AG08396 (cell line): ENCODE measurements around the gene CCDC102B.
"Not testable (repeated sequence)": the region's sequence is repeated elsewhere in the genome, so short reads cannot be mapped to it uniquely, and the experiment has no call there.

Experiments
- DNase-seq: peaks from one replicate; pipeline ENCODE4 v3.0.0; 2012; ENCODE audit warnings: low spot score, mixed read lengths

CCDC102B gene

GRCh38 chr18:68979737-68980136, 181.9 kb downstream of the CCDC102B start:
- DNase-seq = no peak

DNA sequence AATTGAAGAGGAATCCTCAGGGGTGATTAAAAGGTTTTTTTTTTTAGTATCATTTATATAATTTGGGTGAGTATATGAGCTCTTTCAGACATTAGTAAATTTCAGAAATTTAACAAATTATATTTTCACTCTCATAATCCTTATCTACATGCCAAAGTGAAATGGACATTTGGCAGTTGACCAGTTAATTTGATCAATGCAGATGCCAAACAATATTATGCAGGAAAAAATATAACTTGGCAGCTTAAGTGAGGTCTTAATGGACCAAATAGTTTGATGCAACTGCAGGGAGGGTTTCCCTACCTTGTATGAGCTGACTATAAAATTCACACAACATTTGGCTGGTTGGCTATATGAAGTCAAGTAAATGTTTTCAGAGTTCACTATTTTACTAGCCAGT, 185.2 kb downstream of the CCDC102B start:
- no peak for DNase-seq

DNA sequence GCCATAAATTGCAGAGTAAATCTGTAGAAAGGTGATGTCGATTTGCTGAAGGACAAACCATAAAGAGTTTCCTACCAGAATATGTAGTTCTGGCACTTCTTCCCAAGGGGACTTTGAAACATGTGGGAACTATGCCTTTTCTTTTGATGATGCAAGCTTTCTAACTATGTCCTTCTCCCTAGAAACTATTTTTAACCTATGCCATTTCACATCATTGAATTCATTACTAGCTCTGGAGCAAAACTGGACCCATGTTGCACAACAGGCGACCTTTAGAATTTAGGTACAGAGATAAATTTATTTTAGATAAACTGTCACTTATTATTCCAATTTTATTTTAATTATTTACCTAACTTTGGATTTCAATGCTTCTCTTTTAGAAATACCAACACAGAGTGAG, 186.5 kb downstream of the CCDC102B start:
- DNase-seq = no peak

GRCh38 chr18:68985172-68985820, 187.4 kb downstream of the CCDC102B start:
- DNase-seq = no peak

- DNase-seq = no peak
These were observed 193.4 kb downstream of the CCDC102B start for GRCh38 chr18:68991286-68991685.

GRCh38 chr18:68992719-68993482, 195.0 kb downstream of the CCDC102B start:
- DNase-seq = no peak

DNA sequence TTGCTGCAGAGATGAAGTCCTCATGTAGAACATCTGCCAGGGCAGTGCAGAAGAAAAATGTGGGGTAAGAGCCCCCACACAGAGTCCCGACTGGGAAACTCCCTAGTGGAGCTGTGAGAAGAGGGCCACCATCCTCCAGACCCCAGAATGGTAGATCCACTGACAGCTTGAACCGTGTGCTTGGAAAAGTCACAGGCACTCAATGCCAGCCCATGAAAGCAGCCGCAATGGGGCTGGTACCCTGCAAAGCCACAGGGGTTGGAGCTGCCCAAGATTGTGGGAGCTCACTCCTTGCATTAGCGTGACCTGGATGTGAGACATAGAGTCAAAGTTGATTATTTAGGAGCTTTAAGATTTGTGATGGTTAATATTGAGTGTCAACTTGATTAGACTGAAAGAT, 197.8 kb downstream of the CCDC102B start:
- no peak for DNase-seq

GRCh38 chr18:68997845-68998244, 200.0 kb downstream of the CCDC102B start:
- DNase-seq = no peak

GRCh38 chr18:69000366-69000765, 202.5 kb downstream of the CCDC102B start:
- no peak for DNase-seq

DNA sequence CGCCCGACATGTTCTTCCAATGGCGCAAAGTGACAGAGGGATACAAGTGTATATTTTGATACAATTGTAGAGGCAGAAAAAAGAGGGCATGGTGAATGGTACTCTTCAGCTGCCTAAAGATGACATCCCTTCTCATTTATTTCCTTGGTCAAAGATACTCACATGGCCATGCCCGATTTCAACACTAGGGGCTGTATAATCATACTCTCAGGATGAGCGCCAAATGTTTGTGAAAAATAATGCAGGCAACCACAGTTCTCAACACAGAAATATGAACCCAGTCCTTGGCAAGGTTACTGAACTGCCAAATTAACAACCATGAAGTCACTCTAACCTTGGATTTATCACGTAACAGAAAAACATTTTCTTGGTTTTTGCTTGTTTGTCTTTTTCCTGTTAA, 204.4 kb downstream of the CCDC102B start:
- DNase-seq = no peak

- not testable (repeated sequence) for DNase-seq
These were observed 208.3 kb downstream of the CCDC102B start for GRCh38 chr18:69006212-69006611.

DNA sequence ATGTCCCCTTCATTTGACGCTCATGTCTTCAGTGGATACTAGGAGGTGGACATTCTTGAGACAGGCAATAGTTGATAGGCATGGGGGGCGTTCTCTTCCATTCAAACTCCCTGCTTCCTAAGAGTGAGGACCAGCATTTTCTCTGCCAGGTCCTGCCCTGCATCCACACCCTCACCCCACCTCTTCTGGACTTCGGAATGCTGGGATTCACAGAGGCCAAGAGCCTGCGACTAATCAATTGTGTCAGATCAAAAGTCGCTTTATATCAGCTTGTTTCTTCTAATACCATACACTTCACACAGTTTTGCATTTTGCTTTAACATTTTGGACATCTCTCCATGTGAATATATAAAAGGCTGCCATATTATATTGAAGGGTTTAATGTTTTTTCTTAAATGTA, 210.7 kb downstream of the CCDC102B start:
- DNase-seq = no peak

DNA sequence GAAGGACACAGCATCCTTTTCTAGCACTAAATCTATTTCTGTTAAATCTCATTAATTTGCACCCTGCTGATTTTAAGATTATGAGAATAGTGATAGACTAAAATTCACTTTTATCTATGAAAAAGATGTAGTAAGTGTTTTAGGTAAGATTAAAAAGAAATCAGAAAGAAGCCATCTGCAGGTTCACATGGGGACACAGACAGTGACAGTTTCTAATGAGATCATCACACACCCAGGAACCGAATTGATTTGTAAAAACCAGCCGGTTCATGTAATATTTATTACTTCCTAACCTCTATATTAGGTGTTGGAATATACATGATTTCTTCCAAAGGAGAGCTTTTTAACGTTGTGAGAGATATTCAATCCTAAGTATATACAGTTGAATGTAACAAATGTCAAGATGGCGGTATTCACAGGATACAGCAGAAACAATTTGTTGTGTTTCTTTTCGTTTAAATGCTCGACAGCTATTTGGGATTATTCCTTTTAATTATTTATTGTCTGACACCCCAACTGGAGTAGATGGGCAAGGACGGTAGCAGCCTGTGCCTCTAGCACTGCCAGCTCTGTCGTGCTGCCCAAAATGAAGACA, 223.4 kb downstream of the CCDC102B start:
- no peak for DNase-seq

DNA sequence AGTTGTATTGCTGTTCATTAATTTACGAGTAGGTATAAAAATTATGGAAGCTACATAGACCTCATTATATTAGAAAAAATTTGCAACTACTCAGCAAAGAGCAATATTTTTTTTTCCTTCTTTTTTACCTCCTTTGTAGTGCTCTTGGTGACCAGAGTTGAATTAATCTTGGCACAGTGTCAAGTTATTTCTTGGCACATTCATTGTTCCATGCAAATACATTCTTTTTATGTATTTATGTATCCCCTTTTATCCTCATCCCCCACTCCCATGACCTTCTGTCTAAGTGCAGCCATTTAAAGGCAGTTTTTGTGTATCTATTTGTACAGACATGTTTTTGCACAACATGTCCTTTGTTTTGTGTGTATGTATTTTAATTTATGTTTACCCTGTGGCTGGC, 224.5 kb downstream of the CCDC102B start:
- no peak for DNase-seq

- DNase-seq = no peak
These were observed 233.7 kb downstream of the CCDC102B start for GRCh38 chr18:69031571-69031970.

- no peak for DNase-seq
These were observed 234.1 kb downstream of the CCDC102B start for GRCh38 chr18:69032009-69032408.

DNA sequence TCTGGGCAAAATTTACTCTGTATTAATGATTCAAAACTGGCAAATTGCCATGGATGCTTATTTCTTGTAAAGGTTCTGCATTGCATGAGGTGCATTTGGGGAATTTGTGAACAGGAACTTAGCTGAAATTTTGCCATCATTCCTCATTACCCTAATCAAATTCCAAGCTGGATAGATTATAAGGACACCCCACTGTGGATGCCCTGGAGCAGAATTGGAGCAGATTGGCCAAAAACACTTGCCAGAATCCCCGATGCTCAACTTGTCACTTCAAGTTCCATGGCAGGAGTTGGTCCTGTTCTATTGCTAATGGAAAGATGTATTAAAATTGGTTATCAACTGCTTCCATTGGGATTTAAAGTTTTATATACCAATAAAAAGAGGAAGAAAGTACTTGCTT, 237.9 kb downstream of the CCDC102B start:
- DNase-seq = no peak

DNA sequence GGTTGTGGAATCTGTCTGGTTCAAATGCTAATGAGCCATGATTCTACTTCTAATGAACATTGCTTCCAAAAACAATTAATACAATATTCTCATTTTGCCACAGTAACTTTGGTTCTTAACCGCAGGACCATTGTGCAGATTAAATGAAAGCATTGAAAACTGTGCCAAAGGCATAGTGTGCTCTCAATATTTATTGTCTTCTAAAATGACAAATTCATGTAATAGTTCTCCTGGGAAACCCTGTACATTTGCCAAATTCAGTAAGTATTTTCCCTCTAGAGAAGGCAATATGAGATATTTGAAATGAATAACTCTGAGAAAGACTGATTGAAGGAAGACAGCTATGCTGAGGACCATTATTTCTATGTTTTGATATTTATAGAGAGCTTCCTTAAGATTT, 246.3 kb downstream of the CCDC102B start:
- DNase-seq = no peak

GRCh38 chr18:69064063-69064462, 266.2 kb downstream of the CCDC102B start:
- no peak for DNase-seq

DNA sequence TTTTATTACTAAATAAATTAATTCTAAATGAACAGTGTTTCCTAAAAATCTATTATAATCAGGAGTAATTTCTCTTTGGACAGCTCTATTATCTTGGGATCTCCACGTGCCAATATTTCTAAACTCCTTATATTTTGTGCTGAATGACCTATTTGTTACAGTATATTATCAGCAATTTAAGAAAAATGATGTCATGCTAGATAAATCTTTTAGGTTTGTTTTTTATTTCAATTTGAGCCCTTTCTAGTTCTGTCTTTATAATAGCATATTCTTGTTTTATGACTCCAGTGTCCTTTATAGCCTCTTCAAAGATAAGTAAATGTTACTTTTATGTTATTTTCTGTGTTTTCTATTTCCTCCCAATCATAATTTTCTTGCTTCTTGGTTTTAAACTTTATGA, 269.2 kb downstream of the CCDC102B start:
- no peak for DNase-seq

DNA sequence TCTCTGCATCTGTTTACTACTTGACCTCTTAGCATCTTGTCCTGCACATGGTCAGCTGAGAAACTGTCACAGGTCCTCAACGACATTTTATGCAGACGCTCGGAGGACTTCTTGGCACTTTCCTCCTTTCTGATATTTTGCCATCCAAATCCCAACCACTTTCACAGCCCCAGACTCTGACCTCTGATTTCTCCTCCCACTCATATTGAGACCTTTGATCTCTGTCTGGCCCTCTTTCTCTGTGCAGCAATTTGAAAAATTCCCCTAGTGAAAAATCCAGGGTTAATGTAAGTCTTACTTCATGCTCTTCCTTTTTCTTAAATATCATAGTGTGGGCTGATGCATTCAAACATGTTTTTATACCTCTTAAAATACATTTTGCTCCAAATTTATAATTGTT, 273.8 kb downstream of the CCDC102B start:
- no peak for DNase-seq

- no peak for DNase-seq
These were observed 284.0 kb downstream of the CCDC102B start for GRCh38 chr18:69081846-69082245.

GRCh38 chr18:69082499-69082898, 284.6 kb downstream of the CCDC102B start:
- DNase-seq = no peak
